Measurements from ENCODE around the gene AHI1. TPM values are rescaled to one million over a fixed set of nuclear protein-coding genes. Genes with fewer than 3 reads are reported as not detected.
A peak's percentile ranks its signal among the peaks of the same experiment; 100 is the strongest.

The AHI1 gene
- total and polyA plus RNA-seq, 4 donors: 5.2 to 51.7 (median 23.8) TPM

DNA sequence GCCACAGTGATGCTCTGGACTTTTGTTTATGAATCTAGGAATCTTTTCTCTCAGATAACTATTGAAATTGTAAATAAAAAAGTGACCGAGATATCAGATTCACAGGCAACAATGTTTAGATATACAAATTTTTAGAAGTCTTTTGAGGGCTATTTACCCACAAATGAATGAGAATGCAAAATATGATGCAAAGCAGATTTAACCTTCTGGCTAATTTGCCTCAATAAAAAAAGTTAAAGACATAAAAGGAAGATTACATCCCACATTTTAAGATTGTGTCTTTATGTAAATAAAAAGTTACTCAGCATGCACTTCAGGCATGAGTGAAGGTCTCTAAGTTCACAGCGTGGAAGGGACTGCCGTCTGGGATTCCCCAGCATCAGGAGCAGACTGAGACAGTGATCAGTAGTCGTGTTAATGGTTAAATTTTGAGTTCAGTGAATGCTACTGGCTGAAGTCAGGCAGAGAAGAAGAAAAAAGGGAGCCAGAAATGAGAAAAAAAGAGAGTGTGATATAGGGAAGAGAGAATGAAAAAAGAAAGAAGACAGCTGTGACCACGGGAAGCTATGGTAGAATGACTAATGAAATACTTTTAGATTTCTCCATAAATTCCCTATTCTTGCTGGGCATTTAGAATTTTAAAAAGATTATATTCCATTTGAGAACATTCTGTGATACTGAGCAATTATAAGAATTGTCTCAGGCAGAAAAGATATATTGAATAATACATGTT, 222.8 kb downstream of the AHI1 start:
- no peak overlapping the region for H3K9ac ChIP-seq (ENCODE audit: insufficient read depth in 1 of 2, low read length in 2 of 2)
- H3K9me3 ChIP-seq (ENCODE audit: control insufficient read depth in 4 of 4, insufficient read depth in 3 of 4, low read length in 3 of 4): no peaks in the 10 kb centered on the region
- no peak for TF ChIP-seq CTCF (IDR thresholded peaks at IDR 0.05; ENCODE audit: control extremely low read depth, extremely low read depth)
- no peak overlapping the region for H3K4me3 ChIP-seq
- H3K27me3 ChIP-seq (ENCODE audit: control insufficient read depth in 3 of 3, insufficient read depth in 3 of 3, low read length in 2 of 3): no peaks in the 10 kb centered on the region
- ATAC-seq (ENCODE audit: insufficient read depth, low FRiP score) (no peak), DNase-seq (no peak)
- no peak overlapping the region for H3K27ac ChIP-seq (ENCODE audit: low read depth in 1 of 2, low read length in 1 of 2)
- no peaks in the 10 kb centered on the region for H3K36me3 ChIP-seq (ENCODE audit: control insufficient read depth in 4 of 4, insufficient read depth in 4 of 4, low read length in 4 of 4)
- peaks cover 0 to 8% (median 0%) of the 10 kb centered on the region in 5 donors for H3K4me1 ChIP-seq (ENCODE audit: control insufficient read depth in 5 of 5, insufficient read depth in 5 of 5, low read length in 5 of 5)
- 36 to 57% methylated on average over 5 of the region's 5 CpGs for WGBS, 2 donors

- no peak for TF ChIP-seq CTCF (IDR thresholded peaks at IDR 0.05; ENCODE audit: control extremely low read depth, extremely low read depth)
- WGBS, 2 donors: 79 to 83% methylated on average over 6 of the region's 6 CpGs
- Histone ChIP-seq H3K4me1 (ENCODE audit: control insufficient read depth in 5 of 5, insufficient read depth in 5 of 5, low read length in 5 of 5) (peaks cover 0 to 8% (median 0%) of the 10 kb centered on the region in 5 donors), H3K27ac (ENCODE audit: low read depth in 1 of 2, low read length in 1 of 2) (peak overlapping the region in 1 of 2 donors; percentile 64), H3K27me3 (ENCODE audit: control insufficient read depth in 3 of 3, insufficient read depth in 3 of 3, low read length in 2 of 3) (no peaks in the 10 kb centered on the region), H3K9me3 (ENCODE audit: control insufficient read depth in 4 of 4, insufficient read depth in 3 of 4, low read length in 3 of 4) (no peaks in the 10 kb centered on the region), H3K4me3 (no peak overlapping the region), H3K9ac (ENCODE audit: insufficient read depth in 1 of 2, low read length in 2 of 2) (no peak overlapping the region), H3K36me3 (ENCODE audit: control insufficient read depth in 4 of 4, insufficient read depth in 4 of 4, low read length in 4 of 4) (no peaks in the 10 kb centered on the region)
- DNase-seq (no peak), ATAC-seq (ENCODE audit: insufficient read depth, low FRiP score) (no peak)
These were observed 225.9 kb downstream of the AHI1 start for GRCh38 chr6:135271626-135272025.

DNA sequence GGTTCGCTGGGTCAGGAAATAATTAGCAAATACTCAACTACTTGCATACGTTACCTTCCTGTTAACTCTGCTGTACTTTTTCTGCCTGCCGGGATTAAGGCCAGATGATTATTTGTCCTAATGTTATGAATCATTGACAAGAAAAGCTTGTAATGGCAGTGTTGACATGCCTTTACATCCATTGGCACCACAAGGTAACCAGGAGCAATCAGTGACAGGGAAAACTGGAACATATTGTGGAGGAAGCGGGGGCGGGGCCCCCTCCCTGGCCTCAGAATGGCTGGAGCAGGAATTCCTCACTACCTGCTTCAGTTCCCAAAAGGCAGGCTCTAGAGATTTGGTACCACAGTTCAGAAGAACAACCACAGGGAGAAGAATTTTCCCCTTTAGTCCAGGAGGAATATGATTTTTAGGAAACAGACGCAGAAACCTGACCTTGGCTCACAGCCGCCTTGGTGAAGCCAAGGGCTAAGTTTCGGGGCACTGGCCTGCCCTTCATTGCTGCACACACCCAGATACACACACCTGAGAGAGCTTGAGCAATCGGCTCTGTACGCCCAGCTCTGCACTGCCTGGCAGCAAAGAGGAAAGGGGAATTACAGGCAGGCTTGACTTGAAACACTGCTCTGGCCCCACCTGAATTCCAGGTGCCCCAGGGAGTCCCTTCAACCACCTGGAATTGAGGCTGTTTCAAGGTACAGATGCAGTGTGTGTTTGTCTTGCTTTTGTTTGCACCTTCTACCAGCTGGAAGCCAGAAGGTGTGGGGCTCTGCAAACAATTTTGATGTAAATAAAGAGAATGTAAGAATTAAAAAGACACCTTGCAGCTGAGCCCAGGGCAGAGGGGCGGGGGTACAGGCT, 226.6 kb downstream of the AHI1 start:
- no peaks in the 10 kb centered on the region for H3K9me3 ChIP-seq (ENCODE audit: control insufficient read depth in 4 of 4, insufficient read depth in 3 of 4, low read length in 3 of 4)
- peak; percentile 86 for ATAC-seq (ENCODE audit: insufficient read depth, low FRiP score)
- no peak overlapping the region for H3K9ac ChIP-seq (ENCODE audit: insufficient read depth in 1 of 2, low read length in 2 of 2)
- TF ChIP-seq CTCF (IDR thresholded peaks at IDR 0.05; ENCODE audit: control extremely low read depth, extremely low read depth): no peak
- no peaks in the 10 kb centered on the region for H3K36me3 ChIP-seq (ENCODE audit: control insufficient read depth in 4 of 4, insufficient read depth in 4 of 4, low read length in 4 of 4)
- no peak overlapping the region for H3K4me3 ChIP-seq
- H3K27ac ChIP-seq (ENCODE audit: low read depth in 1 of 2, low read length in 1 of 2): peak overlapping the region in 1 of 2 donors; percentile 64
- peaks cover 0 to 8% (median 0%) of the 10 kb centered on the region in 5 donors for H3K4me1 ChIP-seq (ENCODE audit: control insufficient read depth in 5 of 5, insufficient read depth in 5 of 5, low read length in 5 of 5)
- peak; percentile 21 to 59 (median 27) for DNase-seq
- 39 to 44% methylated on average over 11 of the region's 11 CpGs for WGBS, 2 donors
- no peaks in the 10 kb centered on the region for H3K27me3 ChIP-seq (ENCODE audit: control insufficient read depth in 3 of 3, insufficient read depth in 3 of 3, low read length in 2 of 3)
